Measurements from ENCODE around the gene AVEN.

The AVEN gene

DNA sequence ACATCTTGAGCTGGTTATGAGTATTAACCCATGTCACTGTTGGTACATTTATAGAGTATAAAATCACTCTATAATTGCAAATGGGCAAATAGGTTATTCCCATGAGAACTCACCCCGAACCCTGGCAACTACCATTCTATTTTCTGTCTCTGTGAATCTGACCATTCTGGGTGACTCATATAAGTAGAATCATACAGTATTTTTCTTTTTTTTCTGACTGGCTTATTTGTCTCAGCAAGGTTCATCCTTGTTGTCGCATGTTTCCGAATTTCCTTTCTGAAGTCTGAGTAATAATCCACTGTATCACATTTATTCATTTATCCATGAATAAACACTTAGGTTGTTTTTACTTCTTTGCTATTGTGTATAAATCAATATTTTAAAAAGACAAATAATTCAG lies 130.6 kb downstream of the AVEN start:
- TF ChIP-seq CTCF (IDR thresholded peaks at IDR 0.05; ENCODE audit: low read depth, low read length, missing control alignments): no peak
- H3K27ac ChIP-seq: peak overlapping the region; percentile 15
- in situ Hi-C loops (cut with HindIII; ENCODE audit: low pct_ligation_motif_present, low sequenced_read_pairs): no loop called here
- H3K27me3 ChIP-seq (replicated peaks): no peaks in the 10 kb centered on the region
- peak; percentile 16 for DNase-seq
- H3K36me3 ChIP-seq (replicated peaks): no peaks in the 10 kb centered on the region
- H3K4me3 ChIP-seq (ENCODE audit: low read depth, low read length): no peak overlapping the region

DNA sequence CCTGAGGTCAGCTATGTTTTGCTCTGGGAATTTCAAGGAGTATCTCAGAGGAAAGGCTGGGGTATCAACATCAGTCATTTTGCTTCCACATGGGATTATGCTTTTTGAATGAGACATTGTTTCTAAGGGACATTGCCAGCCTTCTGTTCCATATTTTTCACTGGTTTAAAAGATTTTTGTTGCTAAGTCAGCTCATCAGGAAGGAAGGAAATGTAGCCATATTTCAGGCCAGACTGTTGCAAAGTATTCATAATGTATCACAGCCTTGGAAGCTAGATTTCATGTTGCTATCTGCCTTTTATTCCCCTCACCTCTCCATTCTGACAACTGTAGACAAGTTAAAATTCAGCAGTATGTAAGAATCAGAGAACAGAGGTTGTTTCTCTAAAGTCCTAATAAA lies 131.7 kb downstream of the AVEN start:
- in situ Hi-C loops (cut with HindIII; ENCODE audit: low pct_ligation_motif_present, low sequenced_read_pairs): no loop called here
- Histone ChIP-seq H3K27me3 (replicated peaks) (no peaks in the 10 kb centered on the region), H3K36me3 (replicated peaks) (no peaks in the 10 kb centered on the region), H3K4me3 (ENCODE audit: low read depth, low read length) (no peak overlapping the region), H3K27ac (no peak overlapping the region)
- no peak for TF ChIP-seq CTCF (IDR thresholded peaks at IDR 0.05; ENCODE audit: low read depth, low read length, missing control alignments)
- no peak for DNase-seq

- no peaks in the 10 kb centered on the region for H3K27me3 ChIP-seq (replicated peaks)
- no peak overlapping the region for H3K4me3 ChIP-seq (ENCODE audit: low read depth, low read length)
- no peak for DNase-seq
- H3K36me3 ChIP-seq (replicated peaks): no peaks in the 10 kb centered on the region
- in situ Hi-C loops (cut with HindIII; ENCODE audit: low pct_ligation_motif_present, low sequenced_read_pairs): no loop called here
- no peak for TF ChIP-seq CTCF (IDR thresholded peaks at IDR 0.05; ENCODE audit: low read depth, low read length, missing control alignments)
- no peak overlapping the region for H3K27ac ChIP-seq
Measured at GRCh38 chr15:33903661-33904060, 135.3 kb downstream of the AVEN start.

DNA sequence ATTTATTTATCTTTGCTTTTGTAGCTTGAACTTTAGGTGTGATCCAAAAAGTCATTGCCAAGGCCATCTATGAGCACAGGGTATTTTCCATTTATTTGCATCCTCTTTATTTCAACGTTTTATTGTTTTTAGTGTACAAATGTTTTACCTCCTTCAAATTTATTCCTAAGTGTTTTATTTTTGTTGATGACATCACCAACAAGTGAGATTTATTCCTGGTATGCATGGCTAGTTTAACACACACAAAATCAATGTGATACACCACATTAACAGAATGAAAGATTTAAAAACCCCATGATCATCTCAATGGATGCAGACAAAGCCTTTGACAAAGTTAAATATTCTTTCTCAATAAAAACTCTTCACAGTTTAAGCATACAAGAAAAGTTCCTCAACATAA lies 137.0 kb downstream of the AVEN start:
- no peaks in the 10 kb centered on the region for H3K27me3 ChIP-seq (replicated peaks)
- no peak overlapping the region for H3K27ac ChIP-seq
- H3K4me3 ChIP-seq (ENCODE audit: low read depth, low read length): no peak overlapping the region
- in situ Hi-C loops (cut with HindIII; ENCODE audit: low pct_ligation_motif_present, low sequenced_read_pairs): no loop called here
- H3K36me3 ChIP-seq (replicated peaks): no peaks in the 10 kb centered on the region
- no peak for DNase-seq
- TF ChIP-seq CTCF (IDR thresholded peaks at IDR 0.05; ENCODE audit: low read depth, low read length, missing control alignments): no peak

DNA sequence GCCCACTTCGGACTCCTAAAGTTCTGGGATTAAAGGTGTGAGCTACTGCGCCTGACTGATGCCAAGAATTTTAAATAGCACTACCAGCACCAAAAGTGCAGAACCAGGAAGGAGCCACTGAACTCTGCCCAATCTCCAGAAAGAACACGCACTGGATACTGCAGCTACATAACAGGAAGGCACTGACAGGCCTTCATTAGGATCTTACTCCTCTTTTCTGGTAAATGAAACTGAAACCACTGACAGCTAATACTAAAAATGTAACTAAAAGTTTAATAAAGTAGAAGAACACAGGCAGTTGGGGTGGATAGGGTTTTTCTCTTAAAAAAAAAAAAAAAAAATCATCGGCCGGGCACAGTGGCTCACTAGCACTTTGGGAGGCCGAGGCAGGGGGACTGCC lies 144.8 kb downstream of the AVEN start:
- in situ Hi-C loops (cut with HindIII; ENCODE audit: low pct_ligation_motif_present, low sequenced_read_pairs): no loop called here
- DNase-seq: no peak
- H3K4me3 ChIP-seq (ENCODE audit: low read depth, low read length): no peak overlapping the region
- H3K27ac ChIP-seq: no peak overlapping the region
- H3K27me3 ChIP-seq (replicated peaks): no peaks in the 10 kb centered on the region
- no peaks in the 10 kb centered on the region for H3K36me3 ChIP-seq (replicated peaks)
- TF ChIP-seq CTCF (IDR thresholded peaks at IDR 0.05; ENCODE audit: low read depth, low read length, missing control alignments): no peak

- in situ Hi-C loops (cut with HindIII; ENCODE audit: low pct_ligation_motif_present, low sequenced_read_pairs): no loop called here
- Histone ChIP-seq H3K27me3 (replicated peaks) (no peaks in the 10 kb centered on the region), H3K36me3 (replicated peaks) (no peaks in the 10 kb centered on the region), H3K27ac (no peak overlapping the region), H3K4me3 (ENCODE audit: low read depth, low read length) (no peak overlapping the region)
- TF ChIP-seq CTCF (IDR thresholded peaks at IDR 0.05; ENCODE audit: low read depth, low read length, missing control alignments): no peak
- no peak for DNase-seq
Measured at GRCh38 chr15:33888176-33888575, 150.8 kb downstream of the AVEN start.
